Stimulated activated CD8-positive, alpha-beta memory T cell treated with anti-CD3 and anti-CD28 coated beads, Interleukin-7, amount 100 ng/mL, for 48 hours (primary cell): ENCODE results near the gene AOAH.
"Not testable (repeated sequence)": the region's sequence is repeated elsewhere in the genome, so short reads cannot be mapped to it uniquely, and the experiment has no call there.

Experiments used
- DNase-seq, 2 donors: peaks; one replicate each; pipeline ENCODE4 v3.0.0-alpha.2; 2020; ENCODE audit warnings: low read depth in 1 of 2; ENCODE audit errors: extremely low read depth in 1 of 2

The AOAH gene

DNA sequence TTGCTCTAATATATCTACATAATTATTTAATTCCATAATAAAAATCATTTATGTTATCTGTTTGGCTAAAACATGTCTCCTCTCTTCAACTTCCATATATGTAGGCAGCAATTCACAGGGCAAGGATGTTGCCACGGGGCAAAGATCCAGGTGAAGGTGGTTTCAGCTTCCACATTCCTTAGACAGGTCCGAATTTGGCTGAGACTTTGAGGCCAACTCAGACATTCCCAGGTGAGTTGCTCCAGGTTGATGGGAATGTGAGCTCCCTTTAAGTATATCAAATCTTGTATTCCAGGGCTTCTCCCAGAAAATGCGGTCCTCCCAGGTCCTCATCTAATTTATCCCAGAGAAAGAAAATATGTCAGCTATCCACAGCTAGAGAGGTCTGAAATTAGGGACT is 15.1 kb upstream of the AOAH start:
- DNase-seq, result no peak

DNA sequence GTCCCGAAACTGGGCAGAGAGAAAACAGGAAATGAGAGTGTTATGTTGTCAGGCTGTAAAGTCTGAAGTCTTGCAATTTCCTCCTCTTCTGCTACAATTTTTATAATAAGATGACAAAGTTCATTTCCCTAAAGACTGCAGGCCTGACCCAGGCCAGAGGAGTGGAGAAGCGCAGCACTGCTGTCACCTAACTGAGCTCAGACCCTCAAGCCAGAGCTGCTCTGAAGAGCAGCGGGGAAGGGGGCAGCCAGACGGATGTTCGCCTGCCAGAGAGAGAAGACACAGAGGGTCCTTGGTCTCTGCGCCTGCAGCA is 12.6 kb upstream of the AOAH start:
- DNase-seq, result no peak

DNA sequence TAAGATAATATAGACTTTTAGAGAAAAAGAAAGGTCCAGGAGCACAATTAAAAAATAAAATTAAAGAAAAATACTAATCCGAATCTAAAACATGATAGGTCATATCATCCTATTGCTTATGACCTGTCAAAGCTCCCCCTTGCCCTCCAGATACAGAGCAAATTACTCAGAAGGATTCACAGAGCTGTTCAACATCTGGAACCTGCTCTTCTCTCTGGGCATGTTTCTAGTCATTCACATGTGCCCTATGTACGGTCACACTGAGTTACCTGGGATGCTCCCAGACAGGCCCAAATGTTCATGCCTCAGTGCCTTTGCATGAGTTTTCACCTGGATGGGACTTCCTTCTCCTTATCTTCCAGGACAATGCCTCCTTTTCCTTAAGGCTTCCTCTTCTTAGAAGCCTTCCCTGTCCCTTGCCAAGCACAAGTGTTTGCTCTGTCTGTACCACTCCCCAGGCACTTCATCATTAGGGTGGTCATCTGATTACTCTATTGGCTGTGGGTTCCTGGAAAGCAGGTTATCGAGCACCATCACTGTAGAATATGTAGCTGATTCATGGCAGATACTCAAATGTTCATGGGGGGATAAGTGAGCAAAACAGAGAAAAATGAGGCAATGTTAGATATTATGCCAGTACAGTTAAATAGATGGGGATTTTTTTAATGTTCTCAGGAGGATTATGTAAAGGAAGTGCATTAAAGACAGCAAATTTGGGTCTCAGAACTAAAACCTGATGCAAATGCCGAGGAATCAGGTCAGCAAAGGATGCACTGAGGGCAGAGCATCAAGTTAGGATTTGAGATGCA is 12.0 kb upstream of the AOAH start:
- DNase-seq, result no peak

GRCh38 chr7:36735172-36735571 is 10.9 kb upstream of the AOAH start:
- no peak for DNase-seq

GRCh38 chr7:36734731-36735130 is 10.4 kb upstream of the AOAH start:
- no peak for DNase-seq

DNA sequence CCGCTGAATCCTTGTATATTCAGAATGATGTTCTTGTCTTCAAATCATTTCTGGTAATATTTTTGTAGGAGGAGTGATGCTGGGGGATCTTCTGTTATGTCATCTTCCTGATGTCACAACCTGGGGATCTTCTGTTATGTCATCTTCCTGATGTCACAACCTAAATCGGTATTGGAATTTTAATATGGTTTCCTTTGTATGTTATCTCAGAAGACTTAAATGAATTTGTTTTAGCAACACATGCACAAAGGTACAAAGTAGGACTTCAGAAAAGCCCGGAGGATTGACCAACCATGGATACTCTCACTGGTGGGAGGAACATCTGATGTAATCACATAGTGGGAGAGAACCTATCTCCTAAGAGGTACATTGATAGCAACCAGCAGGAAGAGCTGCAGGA is 9.1 kb upstream of the AOAH start:
- no peak for DNase-seq

DNA sequence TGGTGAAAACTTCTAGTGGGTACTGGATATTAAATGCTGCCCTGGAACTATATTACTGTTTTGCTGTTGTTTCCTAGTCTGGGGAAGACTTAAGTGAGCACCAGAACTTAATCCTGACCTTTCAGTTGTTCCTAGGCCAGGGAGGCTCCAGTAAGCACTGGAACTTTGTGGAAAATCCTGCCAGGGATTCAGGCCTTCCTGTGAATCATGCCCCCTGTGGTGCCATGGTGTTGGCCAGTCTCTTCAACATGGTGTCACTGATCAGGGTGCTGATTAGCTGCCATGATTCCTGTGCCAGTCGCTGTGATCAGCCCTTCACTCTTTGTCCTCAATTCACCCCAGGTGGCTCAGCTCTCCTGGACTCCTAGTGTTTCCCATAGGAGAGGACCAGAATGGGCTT is 8.5 kb upstream of the AOAH start:
- no peak for DNase-seq

DNA sequence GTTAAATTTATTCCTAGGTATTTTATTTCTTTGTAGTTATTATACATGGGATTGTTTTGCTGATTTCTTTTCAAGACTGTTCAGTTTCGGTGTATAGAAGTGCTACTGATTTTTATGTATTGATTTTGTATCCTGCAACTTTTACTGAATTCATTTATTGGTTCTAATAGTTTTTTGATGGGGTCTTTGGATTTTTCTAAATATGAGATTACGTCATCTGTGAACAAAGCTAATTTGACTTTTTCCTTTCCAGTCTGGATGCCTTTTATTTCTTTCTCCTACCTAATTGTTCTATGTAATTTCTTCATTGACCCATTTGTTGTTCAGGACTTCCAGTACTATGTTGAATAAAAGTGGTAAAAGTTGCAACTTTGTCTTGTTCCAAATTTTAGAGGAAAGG is 5.8 kb upstream of the AOAH start:
- DNase-seq, result no peak

DNA sequence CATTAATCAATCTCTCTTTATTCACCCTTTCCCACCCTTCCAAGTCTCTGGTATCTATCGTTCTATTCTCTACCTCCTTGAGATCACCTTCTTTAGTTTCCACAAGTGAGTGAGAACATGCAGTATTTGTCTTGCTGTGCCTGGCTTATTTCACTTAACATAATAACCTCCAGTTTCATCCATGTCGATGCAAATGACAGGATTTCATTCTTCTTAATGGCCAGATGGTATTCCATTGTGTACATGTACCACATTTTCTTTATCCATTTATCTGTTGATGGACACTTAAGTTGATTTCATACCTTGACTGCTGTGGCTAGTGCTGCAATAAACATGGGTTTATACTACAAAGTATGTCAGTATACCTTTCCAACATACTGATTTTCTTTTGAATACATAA is 3.8 kb upstream of the AOAH start:
- no peak for DNase-seq

- peak in 1 of 2 donors; percentile 63 for DNase-seq
Measured at GRCh38 chr7:36726806-36727503, 2.7 kb upstream of the AOAH start.

DNA sequence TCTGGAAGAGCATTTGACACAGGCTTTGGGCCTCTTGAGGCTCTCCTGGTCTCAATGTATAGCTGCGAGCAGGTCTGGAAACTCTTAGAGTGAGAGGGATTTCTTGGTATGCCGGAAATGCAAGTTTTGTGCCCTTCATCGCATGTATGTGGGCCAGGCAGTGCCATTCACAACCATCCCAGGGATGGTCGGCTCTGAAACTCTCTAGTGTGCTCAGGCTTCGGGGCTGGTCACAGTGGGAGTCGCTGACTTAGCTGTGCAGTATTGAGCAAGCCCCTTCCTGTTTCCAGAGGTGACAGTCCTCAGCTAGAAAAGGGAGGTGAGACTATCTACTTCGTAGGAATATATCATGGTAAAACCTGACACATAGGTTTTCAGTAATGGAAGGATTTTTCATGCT is 2.0 kb upstream of the AOAH start:
- peak in 1 of 2 donors; percentile 58 for DNase-seq

- no peak for DNase-seq
Measured at GRCh38 chr7:36724996-36725395, 702 bp upstream of the AOAH start.

- DNase-seq, result no peak
Measured at GRCh38 chr7:36723291-36723690, 1.0 kb downstream of the AOAH start.

DNA sequence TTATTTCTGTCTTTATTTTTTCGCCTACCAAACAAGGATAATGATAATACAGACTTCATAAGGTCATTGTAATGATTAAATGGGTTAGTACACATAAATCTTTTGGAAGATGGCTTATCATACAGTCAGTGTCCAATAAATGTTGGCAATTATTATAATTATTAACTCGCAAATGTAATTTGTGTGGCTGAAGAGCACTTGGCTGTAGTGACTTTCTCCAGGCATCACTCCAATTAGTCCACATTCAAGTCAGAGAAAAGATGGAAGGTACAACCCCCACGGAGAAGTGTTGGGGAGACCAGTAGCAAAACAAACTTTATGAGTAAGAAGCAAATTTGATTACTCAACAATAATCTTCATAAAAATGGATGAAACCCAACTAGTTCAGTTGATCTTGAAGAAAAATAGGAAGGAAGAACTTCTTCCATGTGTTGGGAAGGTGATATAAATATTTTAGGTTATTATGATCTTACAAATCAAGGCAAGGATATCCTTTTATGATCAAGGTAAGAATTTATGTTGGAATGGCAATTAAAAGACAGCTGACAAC is 5.1 kb downstream of the AOAH start:
- no peak for DNase-seq

- DNase-seq, result no peak
Measured at GRCh38 chr7:36717586-36717985, 6.7 kb downstream of the AOAH start.

- DNase-seq, result not testable (repeated sequence)
Measured at GRCh38 chr7:36716802-36717201, 7.5 kb downstream of the AOAH start.

DNA sequence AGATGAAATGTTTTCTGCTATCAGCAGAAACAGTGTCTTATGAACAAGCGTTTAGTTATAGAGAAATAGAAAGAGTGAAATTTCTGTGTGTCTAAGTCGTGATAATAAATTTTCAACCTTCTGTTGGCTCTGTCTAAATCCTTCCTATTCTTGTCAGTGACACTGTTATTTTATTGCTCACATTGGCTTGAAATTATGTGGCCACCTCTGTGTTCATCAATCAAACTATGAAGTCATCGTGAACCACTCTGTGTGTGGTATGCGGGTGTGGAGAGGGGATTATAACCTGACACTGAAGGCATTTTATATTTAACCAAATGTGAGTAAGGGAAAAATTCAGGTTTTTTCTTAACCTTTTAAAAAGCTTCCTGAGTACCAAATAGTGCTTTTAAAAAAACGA is 12.3 kb downstream of the AOAH start:
- DNase-seq, result no peak

DNA sequence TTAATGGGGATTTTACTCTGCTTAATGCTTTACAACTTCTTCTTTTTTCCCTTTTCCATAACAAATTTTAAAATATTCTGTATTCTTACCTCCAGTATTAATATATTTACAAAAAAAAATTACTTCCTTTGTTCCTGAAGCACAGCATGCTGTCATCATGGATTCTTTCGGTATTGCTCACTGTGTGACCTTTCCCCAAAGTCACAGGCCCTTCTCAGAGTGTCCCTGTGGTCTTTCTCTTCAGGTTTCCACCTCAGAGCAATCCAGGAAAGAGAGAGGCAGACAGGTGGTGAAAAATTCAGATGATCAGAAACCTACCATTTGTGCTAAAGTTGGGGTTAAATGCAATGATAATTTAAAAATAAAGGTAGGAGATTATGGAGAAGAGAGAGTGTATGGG is 13.0 kb downstream of the AOAH start:
- DNase-seq, result no peak

- DNase-seq, result no peak
Measured at GRCh38 chr7:36710186-36710791, 14.0 kb downstream of the AOAH start.

GRCh38 chr7:36708767-36709166 is 15.5 kb downstream of the AOAH start:
- no peak for DNase-seq

- DNase-seq, result no peak
Measured at GRCh38 chr7:36707898-36708297, 16.4 kb downstream of the AOAH start.

GRCh38 chr7:36707465-36707864 is 16.8 kb downstream of the AOAH start:
- DNase-seq, result no peak
